ENCODE measurements around the gene ENAM.
"Not testable (repeated sequence)": the region's sequence is repeated elsewhere in the genome, so short reads cannot be mapped to it uniquely, and the experiment has no call there.

GRCh38 chr4:70682142-70682541, 53.6 kb downstream of the ENAM start:
- not testable (repeated sequence) for TF ChIP-seq ELF4 (IDR thresholded peaks at IDR 0.05); PKNOX1 (IDR thresholded peaks at IDR 0.05); SP1 (IDR thresholded peaks at IDR 0.05); ARNT (IDR thresholded peaks at IDR 0.05); BHLHE40 (IDR thresholded peaks at IDR 0.05; ENCODE audit: borderline replicate concordance); HDGF (IDR thresholded peaks at IDR 0.05; ENCODE audit: borderline replicate concordance)

All from HEK293T (cell line).